Mesendoderm (in vitro differentiated cells): ENCODE results near the gene DBNDD2.

ENCODE experiments used
- DNase-seq: peaks from one replicate; pipeline ENCODE4 v3.0.0; 2013
- H2AK5ac ChIP-seq: 2 replicates; pipeline ENCODE4 v1.6.1; 2013; ENCODE audit warnings: low read length, inconsistent platforms
- H2BK120ac ChIP-seq: 2 replicates; pipeline ENCODE4 v1.6.1; 2013; ENCODE audit warnings: low read depth, mild to moderate bottlenecking, low read length, moderate library complexity, mixed read lengths
- H2BK15ac ChIP-seq: replicated peaks from 2 replicates; pipeline ENCODE4 v1.6.1; 2013; ENCODE audit warnings: low read depth, mild to moderate bottlenecking, moderate library complexity
- H2BK5ac ChIP-seq: 2 replicates; pipeline ENCODE4 v1.6.1; 2013; ENCODE audit warnings: low read length, inconsistent platforms
- H3K18ac ChIP-seq: 2 replicates; pipeline ENCODE4 v1.6.1; 2013; ENCODE audit warnings: mild to moderate bottlenecking, low read length, mixed read lengths
- H3K23ac ChIP-seq: one replicate; pipeline ENCODE4 v1.6.1; 2013; ENCODE audit warnings: low read length
- H3K27ac ChIP-seq: 2 replicates; pipeline ENCODE4 v1.5.1; 2013; ENCODE audit warnings: low read depth, mild to moderate bottlenecking, inconsistent platforms, low read length, moderate library complexity
- H3K27me3 ChIP-seq: 2 replicates; pipeline ENCODE4 v1.6.1; 2013; ENCODE audit warnings: low read length, control low read depth, mild to moderate bottlenecking, inconsistent platforms; ENCODE audit not compliant: insufficient read depth, poor library complexity
- H3K36me3 ChIP-seq: 2 replicates; pipeline ENCODE4 v1.6.1; 2013; ENCODE audit warnings: low read length, inconsistent platforms; ENCODE audit not compliant: control insufficient read depth, insufficient read depth
- H3K4ac ChIP-seq: one replicate; pipeline ENCODE4 v1.6.1; 2013; ENCODE audit warnings: low read depth, mild to moderate bottlenecking, low read length, moderate library complexity
- H3K4me1 ChIP-seq: 2 replicates; pipeline ENCODE4 v1.6.1; 2013; ENCODE audit warnings: low read depth, low read length, inconsistent platforms; ENCODE audit not compliant: control insufficient read depth
- H3K4me2 ChIP-seq: 2 replicates; pipeline ENCODE4 v1.6.1; 2013; ENCODE audit warnings: low read length
- H3K4me3 ChIP-seq: 2 replicates; pipeline ENCODE4 v1.5.1; 2013; ENCODE audit warnings: mild to moderate bottlenecking, low read length
- H3K56ac ChIP-seq: one replicate; pipeline ENCODE4 v1.6.1; 2013; ENCODE audit warnings: low read length
- H3K79me1 ChIP-seq: 2 replicates; pipeline ENCODE4 v1.6.1; 2013; ENCODE audit warnings: low read length, inconsistent platforms
- H3K79me2 ChIP-seq: 2 replicates; pipeline ENCODE4 v1.6.1; 2013; ENCODE audit warnings: mild to moderate bottlenecking, low read length; ENCODE audit not compliant: control insufficient read depth, insufficient read depth
- H3K9ac ChIP-seq: 2 replicates; pipeline ENCODE4 v1.6.1; 2013; ENCODE audit warnings: low read length, inconsistent platforms
- H4K5ac ChIP-seq: one replicate; pipeline ENCODE4 v1.6.1; 2013; ENCODE audit warnings: low read length
- H4K8ac ChIP-seq: one replicate; pipeline ENCODE4 v1.6.1; 2013; ENCODE audit warnings: low read depth, mild to moderate bottlenecking, control low read depth, low read length, moderate library complexity
- WGBS: extraction: QIAGEN DNeasy Blood & Tissue Kit; methylation state at CpG from one replicate; pipeline ENCODE4 v1.1.7; 2013; ENCODE audit warnings: low lambda C conversion rate, missing lambda C conversion rate; ENCODE audit not compliant: insufficient coverage; ENCODE audit errors: extremely low coverage; 5-methylcytosine and 5-hydroxymethylcytosine counted together

DBNDD2 gene

GRCh38 chr20:45440891-45441685, 33.0 kb downstream of the DBNDD2 start:
- H4K8ac ChIP-seq = no peak overlapping the region
- H3K27ac ChIP-seq = peak overlapping the region; percentile 80
- H2BK120ac ChIP-seq = peak overlapping the region; percentile 35
- H2AK5ac ChIP-seq = peak overlapping the region; percentile 84
- H3K27me3 ChIP-seq = no peaks in the 10 kb centered on the region
- H3K9ac ChIP-seq = peak overlapping the region; percentile 18
- H3K4me3 ChIP-seq = no peak overlapping the region
- WGBS = no CpG with 5 or more reads among the region's 5 CpGs
- H3K4me2 ChIP-seq = no peak overlapping the region
- H3K79me1 ChIP-seq = no peaks in the 10 kb centered on the region
- peak overlapping the region; percentile 88 for H4K5ac ChIP-seq
- H3K23ac ChIP-seq = no peak overlapping the region
- H3K79me2 ChIP-seq = no peaks in the 10 kb centered on the region
- peak overlapping the region; percentile 94 for H3K4ac ChIP-seq
- no peak overlapping the region for H2BK15ac ChIP-seq
- peaks cover 22% of the 10 kb centered on the region for H3K4me1 ChIP-seq
- peak overlapping the region; percentile 89 for H3K18ac ChIP-seq
- no peaks in the 10 kb centered on the region for H3K36me3 ChIP-seq
- peak; percentile 93 for DNase-seq
- peak overlapping the region; percentile 75 for H3K56ac ChIP-seq
- H2BK5ac ChIP-seq = peak overlapping the region; percentile 99

DNA sequence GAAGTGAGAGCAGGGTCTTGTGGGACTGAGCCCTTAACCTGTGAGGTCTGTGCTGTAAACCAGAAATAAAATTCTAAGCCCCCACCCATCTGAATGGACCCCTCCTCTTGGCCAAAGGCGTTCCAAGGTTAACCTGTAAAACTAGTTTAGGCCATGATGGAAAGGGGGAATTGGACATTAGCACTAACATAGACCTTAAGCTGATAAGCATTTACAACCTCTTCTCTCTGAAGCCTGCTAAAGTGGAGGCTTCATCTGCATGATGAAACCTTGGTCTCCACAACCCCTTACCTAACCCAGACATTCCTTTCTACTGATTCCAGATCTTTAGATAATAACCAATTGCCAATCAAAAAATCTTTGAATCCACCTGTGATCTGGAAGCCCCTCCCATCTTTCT, 33.7 kb downstream of the DBNDD2 start:
- no CpG with 5 or more reads among the region's 1 CpG for WGBS

GRCh38 chr20:45444050-45444449, 36.0 kb downstream of the DBNDD2 start:
- Histone ChIP-seq H3K79me1 (no peaks in the 10 kb centered on the region), H2BK15ac (no peak overlapping the region), H4K5ac (no peak overlapping the region), H3K56ac (no peak overlapping the region), H3K9ac (no peak overlapping the region), H3K18ac (no peak overlapping the region), H3K4me1 (peaks cover 22% of the 10 kb centered on the region), H2BK120ac (no peak overlapping the region), H2BK5ac (no peak overlapping the region), H3K4ac (no peak overlapping the region), H3K4me3 (no peak overlapping the region), H3K27me3 (no peaks in the 10 kb centered on the region), H3K4me2 (no peak overlapping the region), H3K27ac (no peak overlapping the region), H3K36me3 (no peaks in the 10 kb centered on the region), H3K23ac (no peak overlapping the region), H2AK5ac (peak overlapping the region; percentile 61), H4K8ac (no peak overlapping the region), H3K79me2 (no peaks in the 10 kb centered on the region)
- DNase-seq = no peak

More for the DNA sequence above, 33.7 kb downstream of the DBNDD2 start:
- Histone ChIP-seq H2BK120ac (peak overlapping the region; percentile 35), H3K18ac (peak overlapping the region; percentile 89), H3K79me1 (no peaks in the 10 kb centered on the region), H3K56ac (peak overlapping the region; percentile 63), H2BK15ac (no peak overlapping the region), H3K4me1 (peaks cover 22% of the 10 kb centered on the region), H4K5ac (peak overlapping the region; percentile 74), H3K36me3 (no peaks in the 10 kb centered on the region), H3K9ac (peak overlapping the region; percentile 18), H3K27ac (peak overlapping the region; percentile 80), H3K27me3 (no peaks in the 10 kb centered on the region), H2AK5ac (peak overlapping the region; percentile 84), H3K4ac (peak overlapping the region; percentile 94), H3K79me2 (no peaks in the 10 kb centered on the region), H3K4me2 (no peak overlapping the region), H2BK5ac (peak overlapping the region; percentile 96), H4K8ac (no peak overlapping the region), H3K23ac (no peak overlapping the region), H3K4me3 (no peak overlapping the region)
- peak; percentile 73 for DNase-seq

- H3K79me2 ChIP-seq = no peaks in the 10 kb centered on the region
- H3K4me2 ChIP-seq = no peak overlapping the region
- H2BK15ac ChIP-seq = no peak overlapping the region
- no peaks in the 10 kb centered on the region for H3K36me3 ChIP-seq
- H3K23ac ChIP-seq = no peak overlapping the region
- no peaks in the 10 kb centered on the region for H3K79me1 ChIP-seq
- no peak overlapping the region for H4K8ac ChIP-seq
- H2AK5ac ChIP-seq = peak overlapping the region; percentile 79
- DNase-seq = peak; percentile 68
- no peak overlapping the region for H3K27ac ChIP-seq
- H3K4ac ChIP-seq = no peak overlapping the region
- H3K4me1 ChIP-seq = peaks cover 23% of the 10 kb centered on the region
- H3K56ac ChIP-seq = peak overlapping the region; percentile 10
- no CpG with 5 or more reads among the region's 7 CpGs for WGBS
- no peaks in the 10 kb centered on the region for H3K27me3 ChIP-seq
- H3K9ac ChIP-seq = no peak overlapping the region
- H2BK120ac ChIP-seq = no peak overlapping the region
- no peak overlapping the region for H4K5ac ChIP-seq
- H2BK5ac ChIP-seq = no peak overlapping the region
- H3K18ac ChIP-seq = no peak overlapping the region
- H3K4me3 ChIP-seq = no peak overlapping the region
Measured at GRCh38 chr20:45445805-45446562, 37.9 kb downstream of the DBNDD2 start.

DNA sequence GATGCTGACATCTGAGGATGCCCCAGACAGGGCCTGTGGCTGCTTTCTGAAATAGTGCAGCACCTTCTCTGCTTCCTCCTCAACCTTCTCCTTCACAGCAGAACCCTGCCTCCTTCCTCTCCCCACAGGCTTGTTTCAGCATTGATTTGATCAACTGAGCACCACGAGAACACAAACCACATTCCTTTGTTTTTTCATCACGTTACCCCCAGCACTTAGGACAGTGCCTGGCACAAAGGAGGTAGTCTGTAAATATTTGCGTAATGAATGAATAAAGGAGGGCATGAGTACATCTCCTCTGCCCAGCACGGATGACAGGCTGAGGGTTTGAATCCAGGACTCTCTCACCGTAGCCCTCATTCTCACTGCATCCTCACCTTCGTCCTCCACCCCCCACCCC, 40.2 kb downstream of the DBNDD2 start:
- H3K4me2 ChIP-seq = no peak overlapping the region
- H3K27me3 ChIP-seq = no peaks in the 10 kb centered on the region
- H3K79me1 ChIP-seq = no peaks in the 10 kb centered on the region
- H3K27ac ChIP-seq = no peak overlapping the region
- H3K56ac ChIP-seq = no peak overlapping the region
- no peak overlapping the region for H3K4me3 ChIP-seq
- no CpG with 5 or more reads among the region's 6 CpGs for WGBS
- H3K18ac ChIP-seq = no peak overlapping the region
- no peak overlapping the region for H3K9ac ChIP-seq
- no peak overlapping the region for H3K23ac ChIP-seq
- no peak overlapping the region for H2AK5ac ChIP-seq
- H2BK120ac ChIP-seq = no peak overlapping the region
- no peak overlapping the region for H4K8ac ChIP-seq
- DNase-seq = no peak
- H3K4ac ChIP-seq = no peak overlapping the region
- H2BK5ac ChIP-seq = no peak overlapping the region
- H4K5ac ChIP-seq = no peak overlapping the region
- no peak overlapping the region for H2BK15ac ChIP-seq
- H3K36me3 ChIP-seq = no peaks in the 10 kb centered on the region
- H3K4me1 ChIP-seq = peaks cover 12% of the 10 kb centered on the region
- no peaks in the 10 kb centered on the region for H3K79me2 ChIP-seq
